GM18870 (cell line): ENCODE data around the gene UNC5B.
"Not testable (repeated sequence)": the region's sequence is repeated elsewhere in the genome, so short reads cannot be mapped to it uniquely, and the experiment has no call there.

Experiments
- ATAC-seq: cut with Tn5 transposase; IDR thresholded peaks from one replicate; pipeline ENCODE4 v1.9.1; 2021; ENCODE audit warnings: moderate library complexity; ENCODE audit not compliant: unreplicated experiment

Gene UNC5B

DNA sequence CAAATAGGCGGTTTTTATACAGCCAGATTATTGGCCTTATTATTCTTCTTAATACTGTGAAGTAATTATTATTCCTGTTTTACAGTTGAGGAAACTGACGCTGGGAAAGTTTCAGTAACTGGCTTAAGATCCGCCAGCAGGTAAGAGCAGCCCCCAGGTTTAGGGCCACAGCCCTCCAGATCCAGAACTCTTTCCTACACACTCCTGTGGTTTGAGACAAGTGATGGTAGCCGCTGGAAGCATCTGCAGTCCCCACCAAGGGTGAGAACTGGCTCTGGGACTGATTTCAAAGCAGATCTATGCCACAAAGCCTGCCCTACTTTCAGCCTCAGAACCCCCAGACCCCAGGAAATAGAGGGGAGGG, 3.0 kb upstream of the UNC5B start:
- ATAC-seq = no peak

DNA sequence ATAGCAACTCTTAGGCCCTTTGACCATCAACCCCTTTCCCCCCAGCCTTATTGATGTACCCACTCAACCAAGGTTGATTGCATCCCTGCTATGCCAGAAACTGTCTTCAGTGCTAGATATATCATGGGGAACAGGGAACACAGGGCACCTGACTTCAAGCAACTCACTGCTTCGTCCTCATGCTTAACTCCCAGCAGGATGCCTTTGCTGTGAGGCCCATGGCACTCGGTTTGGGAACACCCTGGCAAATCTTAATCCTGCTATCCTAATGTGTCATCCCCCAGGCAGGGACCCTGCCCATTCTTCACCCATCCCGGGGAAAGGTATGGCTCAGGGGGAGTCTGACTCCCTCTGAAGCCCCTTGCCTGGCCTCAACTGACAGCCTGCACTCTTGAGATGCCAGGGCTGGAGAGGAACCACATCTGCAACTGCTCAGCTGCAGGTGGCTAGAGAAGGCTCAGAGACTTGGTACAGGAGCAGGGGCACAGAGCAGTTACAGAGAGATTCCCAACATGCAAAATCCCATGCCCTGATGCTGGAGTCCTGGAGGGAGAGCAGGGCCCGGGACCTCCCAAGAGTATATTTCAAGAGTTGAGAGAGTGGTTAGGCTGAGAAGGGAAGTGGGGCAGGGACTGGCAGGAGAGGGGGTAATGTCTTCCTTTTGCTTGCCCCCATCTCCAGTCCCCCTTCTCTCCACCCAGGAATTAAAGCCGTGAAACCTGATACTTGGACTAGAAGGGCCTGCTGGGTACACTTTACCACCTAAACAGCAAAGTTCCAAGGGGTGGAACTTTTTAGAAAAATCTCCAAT, 2.4 kb upstream of the UNC5B start:
- ATAC-seq = no peak

DNA sequence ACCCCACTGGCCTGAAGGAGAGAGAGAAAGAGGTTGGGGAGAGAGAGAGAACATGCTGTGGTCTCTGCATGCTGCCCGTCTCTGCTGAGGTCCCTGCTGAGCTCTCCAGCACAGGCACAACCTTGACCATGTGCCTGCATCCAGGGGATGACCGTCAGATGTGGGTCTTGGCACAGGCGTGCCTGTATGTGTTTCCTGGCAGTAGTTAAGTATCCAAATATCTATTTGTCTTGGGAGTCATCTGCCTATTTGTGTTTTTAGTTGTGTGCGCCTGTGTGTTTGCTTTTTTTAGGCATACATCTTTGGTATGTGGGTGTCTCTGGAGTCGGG, 1.9 kb upstream of the UNC5B start:
- ATAC-seq = no peak

DNA sequence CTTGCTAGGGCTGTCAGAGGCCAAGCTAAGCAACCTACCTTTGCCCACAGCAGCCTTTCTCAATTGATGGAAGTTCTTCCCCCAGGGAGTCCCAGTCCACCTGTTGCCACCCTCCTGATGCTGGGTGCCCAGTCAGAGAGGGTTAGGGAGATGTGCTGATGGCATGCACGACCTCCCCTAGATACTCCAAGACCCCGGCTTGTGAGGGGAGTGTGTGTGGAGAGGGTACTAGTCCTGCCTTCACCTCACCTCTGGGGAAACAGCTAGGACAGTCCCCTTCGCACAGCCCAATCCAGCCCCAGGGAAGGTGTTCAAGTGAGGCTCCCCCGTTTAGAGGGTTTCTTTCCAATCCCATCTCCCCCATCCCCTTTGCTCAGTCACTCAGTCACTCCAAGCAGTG, 1.3 kb upstream of the UNC5B start:
- ATAC-seq = no peak

DNA sequence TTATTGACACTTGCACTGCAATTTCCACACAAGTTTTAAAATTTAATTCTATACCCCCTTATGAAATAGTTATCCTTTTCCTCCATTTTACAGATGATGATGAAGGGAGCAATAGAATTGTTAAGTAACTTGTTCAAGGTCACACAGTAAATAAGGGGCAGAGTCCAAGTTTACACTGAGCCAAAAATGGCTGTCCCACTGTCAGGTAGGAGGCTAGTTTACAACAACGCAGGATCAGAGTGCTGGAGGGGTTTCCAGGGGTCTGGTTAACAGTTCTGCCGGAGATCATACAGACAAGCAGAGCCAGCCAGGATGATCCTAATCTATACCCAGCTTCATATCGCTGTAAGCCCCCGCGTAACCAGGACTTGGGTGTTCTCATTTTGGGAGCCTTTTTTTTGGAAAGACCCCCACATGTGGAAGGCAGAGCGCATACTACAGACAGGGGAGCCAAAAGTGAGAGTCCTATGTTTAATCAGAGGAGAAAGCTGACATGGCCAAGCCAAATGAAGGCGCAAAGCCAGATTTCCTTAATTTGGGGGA, 524 bp upstream of the UNC5B start:
- no peak for ATAC-seq

DNA sequence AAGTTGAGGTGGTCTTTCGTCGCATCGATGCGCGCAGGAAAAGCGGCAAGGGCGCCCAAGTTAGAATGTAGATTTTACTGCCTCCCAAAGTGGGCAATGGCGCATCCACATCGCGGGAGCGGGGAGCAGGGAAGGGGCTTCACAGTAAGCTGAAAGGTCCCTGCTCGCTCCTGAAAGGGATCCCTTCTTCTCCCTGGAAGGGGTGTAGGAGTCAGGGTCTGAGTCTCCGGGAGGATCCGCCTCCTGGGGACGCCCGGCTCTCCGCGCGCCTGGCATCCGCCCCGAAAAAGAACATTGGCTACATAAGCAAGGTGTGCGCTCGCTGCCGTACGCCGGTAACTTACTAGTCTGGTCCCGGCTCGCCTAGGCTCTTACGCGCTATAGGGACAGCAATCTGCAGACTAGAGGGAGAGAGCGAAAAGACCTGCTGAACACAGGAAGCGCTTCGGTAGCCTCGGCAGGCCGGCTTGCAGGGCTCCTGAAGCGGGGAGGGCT, 804 bp downstream of the UNC5B start:
- ATAC-seq = no peak

DNA sequence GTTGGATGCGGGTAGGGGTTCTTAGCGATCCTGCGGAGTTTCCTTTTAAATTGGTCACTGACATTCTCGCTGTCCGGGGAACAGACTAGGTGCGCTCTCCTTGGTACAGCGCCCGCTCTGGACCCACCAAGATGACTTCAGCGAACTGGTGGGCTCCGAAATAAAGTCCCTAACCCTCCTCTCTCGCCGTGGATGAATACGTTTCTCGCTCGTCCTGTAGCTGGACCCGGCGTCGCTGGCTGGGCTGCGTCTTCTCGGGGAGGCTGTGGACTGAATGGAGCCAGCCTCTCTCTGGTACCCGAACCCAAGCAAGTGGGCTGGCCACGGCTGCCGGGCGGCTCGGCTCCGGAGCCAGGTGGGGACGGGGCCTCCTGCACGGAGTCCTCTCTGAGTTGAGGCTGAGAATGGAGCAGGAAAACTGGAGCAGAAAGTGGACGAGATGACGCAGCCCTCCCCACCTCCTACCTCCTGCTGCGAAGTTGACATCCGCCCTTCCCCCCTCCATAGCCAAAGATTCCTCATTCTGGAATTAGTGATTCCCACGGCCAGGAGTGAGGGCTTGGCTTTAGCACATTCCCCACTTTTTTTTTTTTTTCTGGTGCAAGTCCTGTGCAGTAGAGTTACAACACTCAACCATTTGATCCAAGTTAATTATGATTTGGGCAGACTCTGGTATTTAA, 1.5 kb downstream of the UNC5B start:
- no peak for ATAC-seq

DNA sequence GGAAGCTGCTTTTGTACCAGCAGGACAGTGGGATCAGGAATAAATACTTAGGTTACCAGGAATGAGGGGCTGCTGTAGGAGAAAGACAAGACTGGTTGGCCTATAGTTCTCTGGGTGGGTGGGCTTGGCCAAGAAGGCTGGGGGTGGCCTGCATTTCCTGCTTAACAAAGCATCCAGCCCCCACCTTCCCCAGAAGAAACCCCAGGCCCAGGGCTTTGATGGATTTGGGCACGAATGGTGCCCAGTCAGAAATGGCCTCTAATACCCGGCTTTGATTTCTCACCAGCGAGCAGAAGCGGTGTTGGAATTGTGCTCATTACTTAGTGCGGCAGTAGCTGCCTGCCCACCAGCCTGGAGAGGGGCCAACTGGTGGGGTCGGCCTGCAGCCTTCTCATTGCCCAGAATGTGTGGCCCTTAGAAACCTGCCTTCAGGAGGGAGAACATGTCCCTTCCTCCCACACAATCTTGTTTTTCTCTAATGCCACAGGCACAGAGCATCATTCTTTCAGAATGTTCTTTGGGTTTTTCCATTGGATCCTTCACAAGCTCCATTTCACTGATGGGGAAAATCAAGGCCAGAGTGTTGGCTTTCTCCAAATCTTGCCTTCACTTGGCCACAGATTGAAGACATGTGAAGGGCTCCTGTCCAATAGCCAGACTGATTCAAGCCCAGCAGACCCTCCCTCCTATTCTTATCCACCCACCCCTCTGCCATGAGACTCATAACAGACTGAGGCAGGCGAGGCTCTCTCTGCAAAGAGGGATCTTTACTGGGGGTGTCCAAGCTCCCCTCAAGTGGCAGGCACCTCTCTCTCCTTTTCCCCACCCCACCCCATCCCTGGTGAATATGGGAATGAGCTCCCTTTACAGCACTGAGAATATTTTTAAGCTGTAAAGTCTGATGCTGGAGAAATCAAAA, 2.5 kb downstream of the UNC5B start:
- no peak for ATAC-seq

DNA sequence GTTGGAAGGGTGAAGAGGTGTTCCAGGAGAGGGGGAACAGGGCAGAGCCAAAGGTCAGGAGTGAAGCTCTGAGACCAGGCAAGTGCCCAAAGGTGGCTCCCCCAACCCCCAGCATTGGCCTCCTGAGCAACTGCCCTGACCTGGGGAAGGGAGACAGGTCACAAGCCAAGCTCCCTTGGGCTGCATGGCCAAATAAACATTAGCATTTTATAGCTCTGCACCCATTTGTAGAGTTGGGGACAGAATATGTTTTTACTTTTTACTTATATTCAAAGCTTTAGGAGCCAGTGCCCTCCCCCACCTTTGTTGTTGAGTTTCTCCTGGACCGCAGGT, 4.0 kb downstream of the UNC5B start:
- ATAC-seq = no peak

DNA sequence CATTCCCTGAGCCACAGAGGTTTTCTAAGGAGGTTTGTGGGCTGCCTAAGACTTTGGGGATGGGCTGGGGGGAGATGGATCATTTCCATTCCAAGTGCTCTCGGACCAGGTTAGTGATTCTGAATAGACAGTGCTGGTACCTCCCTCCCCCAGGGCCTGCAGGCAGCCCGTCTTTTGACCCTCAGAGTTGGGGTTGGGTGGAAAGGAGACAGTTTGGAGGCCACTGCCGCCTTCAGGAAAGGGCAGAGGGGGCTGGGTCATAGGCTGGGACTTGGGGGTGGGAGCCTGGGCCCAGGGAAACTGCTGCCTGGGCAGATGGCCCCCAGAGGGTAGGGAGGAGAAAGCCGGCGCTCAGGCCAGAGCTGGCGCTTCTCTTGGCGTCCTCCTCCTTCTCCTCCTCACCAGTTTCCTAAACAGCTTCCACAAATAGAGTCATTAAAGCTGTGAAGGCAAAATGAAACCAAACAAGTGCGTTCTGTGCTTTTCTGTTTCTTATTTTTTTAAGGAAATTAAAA, 4.4 kb downstream of the UNC5B start:
- no peak for ATAC-seq

DNA sequence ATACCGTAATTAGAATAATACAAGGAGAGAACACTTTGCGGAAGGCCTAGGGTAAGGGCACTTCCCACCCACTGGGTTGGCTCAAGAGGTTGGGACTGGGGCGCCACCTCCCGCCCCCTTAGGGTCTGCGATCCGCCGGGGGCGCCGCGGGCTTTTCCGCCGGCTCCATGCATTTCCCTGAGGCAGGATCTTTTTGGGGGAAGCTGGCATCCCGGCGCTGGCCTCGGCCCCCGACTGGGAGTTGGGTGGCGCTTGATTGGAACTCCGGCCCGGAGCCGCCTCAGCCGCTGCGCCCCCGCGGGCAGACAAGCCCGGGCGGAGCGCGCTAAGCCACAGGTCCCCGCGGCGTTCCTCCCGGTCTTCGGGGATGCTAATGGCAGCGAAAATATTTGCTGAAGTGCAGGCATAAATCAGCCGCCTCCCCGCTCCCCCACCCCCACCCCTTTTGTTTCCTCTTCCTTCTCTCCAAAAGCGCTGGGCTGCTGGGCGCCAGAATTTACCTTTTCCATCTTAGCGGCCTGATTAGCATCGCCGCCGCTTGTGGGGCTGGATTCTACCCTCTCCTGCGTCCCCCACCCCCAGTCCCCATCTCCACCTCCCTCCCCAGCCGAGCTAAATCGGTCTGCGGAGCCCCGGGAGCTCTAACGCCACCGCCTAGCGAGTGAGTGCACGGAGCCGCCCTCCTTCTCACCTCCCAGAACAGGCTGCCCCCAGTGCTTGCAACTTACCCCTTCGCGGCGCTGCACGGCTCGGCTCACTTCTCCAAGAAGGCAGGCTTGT, 5.1 kb downstream of the UNC5B start:
- ATAC-seq = no peak

DNA sequence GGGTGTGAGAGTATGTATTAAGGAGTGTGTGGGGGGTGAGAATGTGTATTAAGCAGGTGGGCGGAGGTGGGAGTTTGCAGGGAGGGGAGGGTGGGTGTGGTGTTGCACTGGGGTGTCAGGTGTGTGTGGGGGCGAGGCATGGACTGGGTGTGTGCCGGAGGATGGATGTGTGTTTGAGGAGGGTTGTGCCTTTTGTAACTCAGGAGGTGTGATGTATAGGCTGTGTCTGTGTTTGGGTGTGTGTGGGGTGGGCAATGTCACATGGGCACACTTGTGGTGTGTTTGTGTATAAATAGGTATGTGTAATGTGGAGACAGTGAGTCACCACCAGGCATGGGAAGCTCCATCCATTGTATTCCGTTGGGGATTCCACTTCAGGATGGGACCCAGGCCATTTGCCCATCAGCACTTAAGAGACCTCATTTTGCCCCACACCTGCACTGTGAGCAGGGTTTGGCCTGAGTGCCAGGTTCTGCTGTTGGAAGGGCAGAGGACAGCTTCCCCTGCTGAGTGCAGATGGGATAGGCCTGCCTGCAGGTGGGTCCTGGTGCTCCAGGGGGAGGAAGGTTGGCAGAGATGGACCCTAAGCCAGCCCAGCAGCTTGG, 5.8 kb downstream of the UNC5B start:
- no peak for ATAC-seq

DNA sequence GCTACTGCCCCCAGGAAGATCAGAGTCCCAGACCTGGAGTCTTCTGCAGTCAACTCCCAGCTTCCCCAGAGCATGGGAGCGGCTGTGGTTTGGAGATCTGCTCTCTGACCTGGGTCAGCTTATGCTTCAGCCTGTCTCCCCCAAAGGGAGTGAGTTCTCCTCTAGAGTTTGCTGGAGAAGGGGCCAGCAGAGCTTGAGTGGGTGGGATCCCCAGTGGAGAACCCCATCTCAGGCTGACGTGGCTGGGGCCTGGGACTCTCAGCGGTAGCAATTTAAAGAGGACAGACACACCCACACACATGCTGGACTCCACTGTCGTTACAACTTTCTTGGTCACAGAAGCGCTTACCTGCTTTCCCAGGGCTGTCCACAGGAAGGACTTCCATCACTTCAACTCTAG, 6.3 kb downstream of the UNC5B start:
- no peak for ATAC-seq

DNA sequence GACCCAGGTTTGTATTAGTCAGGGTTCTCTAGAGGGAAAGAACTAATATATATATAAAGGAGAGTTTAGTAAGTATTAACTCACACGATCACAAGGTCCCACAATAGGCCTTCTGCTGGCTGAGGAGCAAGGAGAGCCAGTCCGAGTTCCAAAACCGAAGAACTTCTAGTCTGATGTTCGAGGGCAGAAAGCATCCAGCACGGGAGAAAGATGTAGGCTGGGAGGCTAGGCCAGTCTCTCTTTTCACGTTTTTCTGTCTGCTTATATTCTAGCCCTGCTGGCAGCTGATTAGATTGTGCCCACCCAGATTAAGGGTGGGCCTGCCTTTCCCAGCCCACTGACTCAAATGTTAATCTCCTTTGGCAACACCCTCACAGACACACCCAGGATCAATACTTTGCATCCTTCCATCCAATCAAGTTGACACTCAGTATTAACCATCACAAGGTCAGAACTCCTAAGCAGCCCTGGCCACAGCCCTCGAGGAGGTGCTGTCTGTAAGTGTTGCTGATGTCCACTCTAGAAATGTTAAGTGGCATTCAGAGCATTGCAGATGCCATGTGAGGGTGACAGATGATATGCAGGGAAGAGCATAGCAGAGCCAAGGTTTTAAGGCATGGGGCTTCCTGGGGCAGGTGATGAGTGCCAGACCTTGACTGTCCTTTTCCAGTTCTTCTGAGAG, 7.0 kb downstream of the UNC5B start:
- not testable (repeated sequence) for ATAC-seq

DNA sequence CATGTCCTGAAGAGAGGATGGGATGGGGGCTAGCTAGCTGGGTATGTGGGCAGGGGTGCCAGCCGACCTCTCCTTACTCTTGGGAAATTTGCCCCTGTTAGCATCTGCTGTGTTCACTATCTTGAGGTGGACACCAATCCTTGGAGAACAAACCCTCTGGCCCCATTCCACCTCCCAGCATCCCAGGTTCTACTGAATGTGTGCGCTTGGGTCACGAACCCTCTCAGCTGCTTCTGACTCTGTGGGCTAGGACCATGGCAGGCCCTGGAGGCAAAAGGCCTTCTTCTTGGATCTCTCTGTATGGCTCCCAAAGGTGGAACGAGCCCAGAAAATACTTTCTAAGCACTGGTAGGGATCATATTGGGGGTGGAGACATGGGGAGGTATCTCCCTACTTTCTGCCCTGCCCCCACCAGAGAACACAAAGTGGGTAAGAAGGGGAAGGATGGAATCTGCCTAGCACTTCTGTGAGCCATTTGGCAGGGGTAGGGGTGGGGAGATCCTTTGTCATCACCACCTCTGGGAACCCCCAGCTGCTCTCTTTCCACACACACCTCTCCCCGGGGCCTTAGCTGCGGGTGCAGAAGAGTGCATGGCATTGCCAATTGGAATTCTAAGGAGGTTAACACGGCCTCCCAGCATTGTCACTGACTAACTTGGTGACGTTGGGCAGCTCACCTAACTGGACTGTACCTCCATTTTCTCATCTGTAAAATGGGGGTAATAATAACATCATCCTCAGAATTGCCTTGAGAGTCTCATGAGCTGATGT, 7.7 kb downstream of the UNC5B start:
- ATAC-seq = no peak

DNA sequence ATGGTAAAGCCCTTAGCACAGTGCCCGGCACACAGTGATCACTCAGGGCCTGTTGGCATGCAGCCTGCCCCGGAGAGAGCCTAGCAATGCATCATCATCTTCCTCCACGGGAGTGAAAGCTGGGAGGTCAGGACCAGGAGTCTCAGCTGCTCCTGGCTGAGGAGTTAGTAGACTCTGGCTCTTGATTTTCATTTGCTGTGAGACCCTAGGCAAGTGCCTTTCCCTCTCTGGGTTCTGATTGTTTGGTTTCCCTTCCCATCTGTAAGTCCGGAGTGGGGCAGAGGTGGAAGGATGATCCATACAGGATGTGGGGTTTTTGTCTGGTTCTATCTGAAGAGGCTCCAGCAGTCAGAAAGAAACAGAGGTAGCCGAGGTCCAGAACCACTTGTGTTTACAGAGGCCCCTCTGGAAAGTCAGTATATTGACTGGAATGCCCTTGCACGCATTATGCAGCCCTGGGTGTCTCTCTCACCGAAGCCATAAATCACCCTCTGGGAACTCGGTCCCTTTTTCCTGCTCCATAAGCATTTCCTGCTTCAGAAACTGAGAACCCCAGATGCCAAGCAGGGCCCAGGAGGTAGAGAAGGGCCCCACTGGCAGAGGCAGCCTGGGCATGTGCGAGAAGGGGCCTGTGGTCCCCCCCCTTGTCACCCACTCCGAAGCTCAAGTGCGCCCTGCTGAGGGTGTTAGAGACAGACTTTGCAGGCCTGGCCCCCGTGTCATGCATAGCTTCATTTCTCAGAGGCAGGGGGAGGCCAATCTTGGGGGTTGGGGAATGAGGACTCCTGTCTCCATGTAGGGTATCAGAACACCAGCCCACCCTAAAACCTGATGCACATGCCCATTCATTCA, 8.5 kb downstream of the UNC5B start:
- ATAC-seq = no peak

DNA sequence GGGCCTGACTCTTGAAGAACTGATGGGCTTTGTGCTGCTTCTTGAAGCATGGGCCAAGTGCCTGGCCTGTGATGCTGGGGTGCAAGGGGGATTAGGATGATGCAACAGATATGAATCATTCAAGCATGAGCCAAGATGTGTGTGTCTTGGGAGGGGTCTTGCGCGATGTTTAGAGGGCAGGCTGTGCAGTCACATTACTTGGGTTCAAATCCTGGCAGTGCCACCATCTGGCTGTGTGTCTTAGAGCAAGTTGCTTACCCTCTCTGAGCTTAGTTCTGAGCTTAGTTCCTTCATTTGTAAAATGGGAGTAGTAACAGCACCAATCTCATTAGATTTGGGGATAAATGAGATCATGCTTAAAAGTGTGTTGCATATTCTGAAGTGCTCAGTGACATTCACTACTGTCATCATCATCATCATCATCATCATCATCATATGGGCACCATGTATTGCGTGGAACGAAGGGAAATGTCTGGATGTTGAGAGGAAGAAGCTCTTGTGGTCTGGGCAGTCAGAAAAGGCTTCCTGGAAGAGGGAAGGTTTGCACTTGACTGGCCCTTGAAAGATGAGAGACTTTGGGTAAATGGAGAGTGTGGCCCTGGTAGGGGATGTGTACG, 9.3 kb downstream of the UNC5B start:
- no peak for ATAC-seq
